Frontal cortex (tissue), 4 donors: ENCODE results near the gene CT47A1. TPM values are rescaled to one million over a fixed set of nuclear protein-coding genes. Genes with fewer than 3 reads are reported as not detected.
"Not testable (repeated sequence)": the region's sequence is repeated elsewhere in the genome, so short reads cannot be mapped to it uniquely, and the experiment has no call there.

Source experiments
- DNase-seq, 2 donors: peaks; one replicate each; pipeline ENCODE4 v3.0.0; 2012; ENCODE audit warnings: low spot score in 2 of 2
- FAIRE-seq: peaks from 2 replicates; lab custom pipeline; 2012; peaks lifted over from hg19 to GRCh38; lab: Jason Lieb, UNC
- small RNA-seq: library from RNA; depleted of rRNA; stranded (forward); fragments of <200 nt; gene quantifications from one replicate; pipeline ENCODE3, GENCODE V24; 2014
- total RNA-seq: library from RNA; depleted of rRNA; stranded (reverse); fragments of >200 nt; gene quantifications from one replicate; pipeline ENCODE4 v1.2.3, GENCODE V29; 2014
- donor health status: control.
- donor health status: control.
- donor health status: control.

The CT47A1 gene
- total RNA-seq = not detected

- FAIRE-seq, DNase-seq: not testable (repeated sequence)
Measured at GRCh38 chrX:120985660-120986059, at the start of gene CT47A1. CT47A1 (minus strand) TSS chrX:120985760; CDS start chrX:120985529, 231 bp downstream.

GRCh38 chrX:121032531-121032930 is 47.0 kb upstream of the CT47A1 start:
- no peak for FAIRE-seq
- no peak for DNase-seq

- FAIRE-seq (no peak), DNase-seq (no peak)
Measured at GRCh38 chrX:121030083-121030482, 44.5 kb upstream of the CT47A1 start.

- no peak for FAIRE-seq
- DNase-seq = no peak
Measured at GRCh38 chrX:121028419-121028818, 42.9 kb upstream of the CT47A1 start.

- FAIRE-seq = no peak
- DNase-seq = no peak
Measured at GRCh38 chrX:121014826-121015225, 29.3 kb upstream of the CT47A1 start.

GRCh38 chrX:121013897-121014455 is 28.4 kb upstream of the CT47A1 start:
- FAIRE-seq = no peak
- DNase-seq = no peak

GRCh38 chrX:121011254-121011653 is 25.7 kb upstream of the CT47A1 start:
- DNase-seq (no peak), FAIRE-seq (no peak)

GRCh38 chrX:121010218-121010617 is 24.7 kb upstream of the CT47A1 start:
- FAIRE-seq = peak; percentile 33
- DNase-seq = no peak

GRCh38 chrX:121009764-121010163 is 24.2 kb upstream of the CT47A1 start:
- DNase-seq (no peak), FAIRE-seq (no peak)

GRCh38 chrX:121008920-121009319 is 23.4 kb upstream of the CT47A1 start:
- FAIRE-seq = no peak

GRCh38 chrX:121000589-121000988 is 15.0 kb upstream of the CT47A1 start:
- DNase-seq = no peak
- FAIRE-seq = no peak

More at GRCh38 chrX:121008920-121009319, 23.4 kb upstream of the CT47A1 start:
- no peak for DNase-seq

GRCh38 chrX:120999413-120999812 is 13.9 kb upstream of the CT47A1 start:
- FAIRE-seq = no peak

GRCh38 chrX:120956500-120956899 is 29.1 kb downstream of the CT47A1 start, which contains the start of gene CT47A7:
CT47A7 (minus strand) TSS chrX:120956600; CDS start chrX:120956345, 255 bp downstream.
- not testable (repeated sequence) for DNase-seq, FAIRE-seq

More at GRCh38 chrX:120999413-120999812, 13.9 kb upstream of the CT47A1 start:
- no peak for DNase-seq

Small RNA genes lying within 50 kb of the gene (small RNA-seq; reads per million reads assigned to genes)
- not detected for gene AL670379.1
- not detected for gene AL670379.10
- gene AL670379.11 = not detected
- gene AL670379.12 = not detected
- not detected for gene AL670379.2
- not detected for gene AL670379.3
- not detected for gene AL670379.4
- not detected for gene AL670379.5
- gene AL670379.6 = not detected
- gene AL670379.7 = not detected
- not detected for gene AL670379.8
- gene AL670379.9 = not detected

Other genes with a start within 250 kb of the CT47A1 start
- gene CT47B1, start 109.9 kb downstream of the CT47A1 start, total RNA-seq = not detected
- not detected for gene CT47A11, start 48.6 kb downstream of the CT47A1 start, total RNA-seq
- gene CT47A10, start 43.7 kb downstream of the CT47A1 start, total RNA-seq = not detected
- gene CT47A9, start 38.9 kb downstream of the CT47A1 start, total RNA-seq = not detected
- gene CT47A8, start 34.0 kb downstream of the CT47A1 start, total RNA-seq = not detected
- not detected for gene CT47A7, start 29.2 kb downstream of the CT47A1 start, total RNA-seq
- not detected for gene CT47A6, start 24.3 kb downstream of the CT47A1 start, total RNA-seq
- gene CT47A5, start 19.4 kb downstream of the CT47A1 start, total RNA-seq = not detected
- not detected for gene CT47A4, start 14.6 kb downstream of the CT47A1 start, total RNA-seq
- gene CT47A3, start 9.7 kb downstream of the CT47A1 start, total RNA-seq = not detected
- gene CT47A2, start 4.8 kb downstream of the CT47A1 start, total RNA-seq = not detected
- gene GLUD2, start 61.9 kb upstream of the CT47A1 start, total RNA-seq = 1.2 TPM